Stomach smooth muscle (tissue), 2 donors: ENCODE measurements around the gene TTI1.

Source experiments
- H3K27ac ChIP-seq: one replicate; pipeline ENCODE4 v1.7.0; 2013; ENCODE audit warnings: mild to moderate bottlenecking, low read length, inconsistent platforms
- H3K27me3 ChIP-seq, 2 donors: one replicate each; pipeline ENCODE4 v1.7.0; 2013; ENCODE audit warnings: low read length in 2 of 2; ENCODE audit not compliant: insufficient read depth in 2 of 2, control insufficient read depth in 1 of 2
- H3K36me3 ChIP-seq, 2 donors: one replicate each; pipeline ENCODE4 v1.7.0; 2013; ENCODE audit warnings: low read length in 2 of 2; ENCODE audit not compliant: control insufficient read depth in 2 of 2, insufficient read depth in 2 of 2
- H3K4me1 ChIP-seq: one replicate; pipeline ENCODE4 v1.7.0; 2013; ENCODE audit warnings: low read length; ENCODE audit not compliant: control insufficient read depth, insufficient read depth
- H3K4me3 ChIP-seq, 2 donors: one replicate each; pipeline ENCODE4 v1.7.0; 2013; ENCODE audit warnings: low read length in 2 of 2
- H3K9ac ChIP-seq, 2 donors: one replicate each; pipeline ENCODE4 v1.7.0; 2013; ENCODE audit warnings: low read length in 2 of 2, mild to moderate bottlenecking in 1 of 2
- H3K9me3 ChIP-seq, 2 donors: one replicate each; pipeline ENCODE4 v1.7.0; 2013; ENCODE audit warnings: low read length in 2 of 2; ENCODE audit not compliant: control insufficient read depth in 2 of 2
- donor health status: healthy.
- donor health status: Pancreatic carcinoma.

Gene TTI1

DNA sequence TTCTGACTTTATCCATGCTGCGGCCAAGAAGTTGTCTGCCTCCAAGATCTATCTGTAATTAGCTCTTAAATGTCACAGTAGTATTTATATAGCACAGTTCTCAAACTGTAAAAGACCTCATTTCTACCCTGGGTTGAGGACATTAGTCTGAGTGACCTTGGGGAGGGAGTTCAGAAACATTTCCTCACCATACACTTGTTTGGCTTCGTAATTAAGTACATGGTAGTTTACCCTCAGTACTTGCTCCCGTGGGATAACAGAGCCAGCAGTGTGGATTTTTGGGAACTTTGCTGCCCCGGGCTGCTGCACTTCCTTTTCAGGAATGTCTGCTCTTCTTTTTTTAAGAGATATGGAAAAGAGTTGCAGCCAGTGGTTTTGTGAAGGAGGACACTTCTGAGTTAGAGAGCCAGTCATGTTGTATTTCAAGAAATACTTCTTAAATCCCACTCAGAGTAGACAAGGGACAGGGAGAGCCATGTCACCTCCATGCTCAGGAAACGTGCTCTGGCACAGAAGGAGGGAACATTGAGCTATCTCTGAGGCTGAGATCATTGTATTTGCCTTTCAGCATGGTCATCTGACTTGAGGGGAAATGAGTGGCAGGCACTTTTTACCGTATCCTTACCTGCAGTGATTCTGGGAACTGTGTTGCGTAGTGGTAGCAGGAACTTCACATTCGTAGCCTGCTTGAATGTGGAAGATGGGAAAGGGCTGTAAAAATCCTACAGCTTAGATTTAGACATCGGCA, 33.9 kb upstream of the TTI1 start:
- no peak overlapping the region for H3K4me3 ChIP-seq
- H3K27me3 ChIP-seq: no peaks in the 10 kb centered on the region
- H3K4me1 ChIP-seq: no peaks in the 10 kb centered on the region
- peaks cover 37% of the 10 kb centered on the region in 2 donors for H3K36me3 ChIP-seq
- no peaks in the 10 kb centered on the region for H3K9me3 ChIP-seq
- H3K27ac ChIP-seq: no peak overlapping the region
- H3K9ac ChIP-seq: no peak overlapping the region

- Histone ChIP-seq H3K4me3 (no peak overlapping the region), H3K36me3 (peaks cover 41 to 44% of the 10 kb centered on the region in 2 donors), H3K9ac (no peak overlapping the region), H3K9me3 (no peaks in the 10 kb centered on the region), H3K4me1 (no peaks in the 10 kb centered on the region), H3K27me3 (no peaks in the 10 kb centered on the region), H3K27ac (no peak overlapping the region)
Observed at GRCh38 chr20:38065764-38066375, 32.6 kb upstream of the TTI1 start.

GRCh38 chr20:38063911-38064530, 30.8 kb upstream of the TTI1 start:
- H3K27ac ChIP-seq: no peak overlapping the region
- H3K27me3 ChIP-seq: no peaks in the 10 kb centered on the region
- no peak overlapping the region for H3K9ac ChIP-seq
- H3K4me3 ChIP-seq: no peak overlapping the region
- peaks cover 48 to 50% of the 10 kb centered on the region in 2 donors for H3K36me3 ChIP-seq
- H3K9me3 ChIP-seq: no peaks in the 10 kb centered on the region
- no peaks in the 10 kb centered on the region for H3K4me1 ChIP-seq

DNA sequence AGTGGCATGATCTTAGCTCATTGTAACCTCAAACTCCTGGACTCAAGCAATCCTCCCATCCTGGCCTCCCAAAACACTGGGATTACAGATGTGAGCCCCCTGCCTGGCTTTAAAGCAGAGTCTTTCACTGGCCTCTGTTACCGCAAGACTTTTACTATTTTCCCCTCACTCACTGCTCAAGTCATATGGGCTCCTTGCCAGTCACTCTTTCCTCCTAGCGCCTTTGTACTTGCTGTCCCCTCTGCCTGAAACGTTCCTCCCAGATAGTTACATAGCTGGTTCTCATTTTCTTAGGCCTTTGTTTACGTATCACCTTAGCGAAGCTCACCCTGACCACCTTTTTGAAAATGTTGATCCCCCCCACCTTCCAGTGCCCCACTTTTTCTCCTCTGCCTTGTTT, 29.6 kb upstream of the TTI1 start:
- Histone ChIP-seq H3K9me3 (no peaks in the 10 kb centered on the region), H3K4me3 (no peak overlapping the region), H3K27ac (no peak overlapping the region), H3K9ac (no peak overlapping the region), H3K4me1 (no peaks in the 10 kb centered on the region), H3K36me3 (peaks cover 44 to 53% of the 10 kb centered on the region in 2 donors), H3K27me3 (no peaks in the 10 kb centered on the region)

- Histone ChIP-seq H3K36me3 (peaks cover 32 to 44% of the 10 kb centered on the region in 2 donors), H3K27ac (no peak overlapping the region), H3K27me3 (no peaks in the 10 kb centered on the region), H3K9me3 (no peaks in the 10 kb centered on the region), H3K4me3 (no peak overlapping the region), H3K9ac (no peak overlapping the region), H3K4me1 (no peaks in the 10 kb centered on the region)
Observed at GRCh38 chr20:38061109-38061508, 27.9 kb upstream of the TTI1 start.

DNA sequence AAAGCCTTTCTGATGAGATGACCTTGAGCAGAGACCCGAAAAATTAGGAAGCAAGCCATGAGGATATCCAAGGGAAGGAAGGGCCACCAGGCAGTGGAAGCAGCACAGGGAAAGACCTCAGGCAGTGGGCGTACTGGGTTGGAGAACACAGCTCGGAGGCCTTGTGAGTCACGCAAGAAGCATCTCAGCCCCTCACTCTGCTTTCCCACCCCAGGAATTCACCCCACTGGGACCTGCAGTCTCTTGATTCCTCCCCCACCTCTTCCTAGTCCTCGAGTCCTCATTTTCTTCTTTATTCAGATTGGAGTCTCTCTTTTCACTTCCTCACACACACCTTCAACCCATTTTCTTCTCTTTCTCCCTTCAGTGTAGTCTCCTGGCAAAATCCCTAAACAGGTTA, 27.3 kb upstream of the TTI1 start:
- H3K9me3 ChIP-seq: no peaks in the 10 kb centered on the region
- no peak overlapping the region for H3K9ac ChIP-seq
- H3K4me3 ChIP-seq: no peak overlapping the region
- H3K27me3 ChIP-seq: no peaks in the 10 kb centered on the region
- H3K36me3 ChIP-seq: peaks cover 27 to 46% of the 10 kb centered on the region in 2 donors
- no peak overlapping the region for H3K27ac ChIP-seq
- no peaks in the 10 kb centered on the region for H3K4me1 ChIP-seq

GRCh38 chr20:38059832-38060231, 26.6 kb upstream of the TTI1 start:
- H3K4me1 ChIP-seq: no peaks in the 10 kb centered on the region
- no peak overlapping the region for H3K4me3 ChIP-seq
- H3K27me3 ChIP-seq: no peaks in the 10 kb centered on the region
- H3K36me3 ChIP-seq: peaks cover 27 to 47% of the 10 kb centered on the region in 2 donors
- no peak overlapping the region for H3K9ac ChIP-seq
- no peak overlapping the region for H3K27ac ChIP-seq
- H3K9me3 ChIP-seq: no peaks in the 10 kb centered on the region

DNA sequence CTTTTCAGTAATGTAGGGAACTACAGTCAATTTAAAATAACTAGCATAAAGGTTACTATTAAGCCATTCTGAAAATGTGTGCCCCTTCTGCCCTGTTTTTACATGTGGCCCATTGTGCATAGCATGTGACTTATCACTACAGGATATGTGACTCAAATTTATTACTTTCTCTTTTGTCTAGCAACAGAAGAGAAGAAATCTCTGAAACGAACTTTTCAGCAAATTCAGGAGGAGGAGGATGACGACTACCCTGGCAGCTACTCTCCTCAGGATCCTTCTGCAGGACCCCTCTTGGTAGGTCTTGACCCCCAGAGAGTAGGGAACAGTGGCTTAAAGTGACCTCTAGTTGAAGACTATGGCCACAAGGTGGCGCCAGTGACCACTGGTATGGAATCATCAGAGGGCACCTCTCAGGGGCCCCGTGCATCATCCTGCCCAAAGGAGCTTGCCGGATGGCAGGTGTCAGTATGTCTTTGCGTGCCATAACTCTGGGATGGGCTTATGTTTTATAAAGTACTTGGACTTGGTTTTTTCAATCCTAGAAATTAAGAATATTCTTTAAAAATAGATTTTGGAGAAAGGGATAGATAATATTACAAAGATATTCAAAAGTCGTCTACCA, 24.2 kb upstream of the TTI1 start:
- Histone ChIP-seq H3K4me1 (no peaks in the 10 kb centered on the region), H3K27me3 (no peaks in the 10 kb centered on the region), H3K4me3 (no peak overlapping the region), H3K36me3 (peaks cover 23 to 41% of the 10 kb centered on the region in 2 donors), H3K27ac (no peak overlapping the region), H3K9me3 (no peaks in the 10 kb centered on the region), H3K9ac (no peak overlapping the region)

GRCh38 chr20:38055848-38056247, 22.6 kb upstream of the TTI1 start:
- Histone ChIP-seq H3K36me3 (peaks cover 13 to 31% of the 10 kb centered on the region in 2 donors), H3K9me3 (no peaks in the 10 kb centered on the region), H3K27me3 (no peaks in the 10 kb centered on the region), H3K27ac (no peak overlapping the region), H3K4me1 (no peaks in the 10 kb centered on the region), H3K4me3 (no peak overlapping the region), H3K9ac (no peak overlapping the region)

DNA sequence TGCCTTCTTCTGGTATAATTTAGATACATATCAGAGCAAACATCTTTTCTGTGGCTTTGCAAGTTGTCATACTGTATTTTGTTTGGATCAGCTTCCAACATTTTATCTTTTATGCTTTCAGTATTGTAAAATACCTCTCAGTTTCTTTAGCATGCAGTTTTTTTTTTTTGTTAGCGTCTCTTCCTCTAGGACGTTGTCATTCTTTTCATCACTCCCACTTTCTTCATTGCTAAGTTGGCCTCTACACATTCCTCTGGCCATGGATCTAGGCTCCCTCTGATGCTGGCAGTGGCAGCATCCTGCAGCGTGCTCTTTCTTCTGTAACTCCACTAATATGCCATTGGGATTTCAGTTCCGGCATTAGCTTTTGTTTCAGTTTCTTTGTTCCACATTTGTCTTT, 22.0 kb upstream of the TTI1 start:
- H3K36me3 ChIP-seq: peaks cover 11 to 27% of the 10 kb centered on the region in 2 donors
- no peak overlapping the region for H3K4me3 ChIP-seq
- H3K9me3 ChIP-seq: no peaks in the 10 kb centered on the region
- H3K9ac ChIP-seq: no peak overlapping the region
- H3K4me1 ChIP-seq: no peaks in the 10 kb centered on the region
- H3K27me3 ChIP-seq: no peaks in the 10 kb centered on the region
- H3K27ac ChIP-seq: no peak overlapping the region
